Endometrial microvascular endothelial cells (primary cell): ENCODE measurements around the gene ACE2. TPM values are rescaled to one million over a fixed set of nuclear protein-coding genes. Genes with fewer than 3 reads are reported as not detected.
"Not testable (repeated sequence)": the region's sequence is repeated elsewhere in the genome, so short reads cannot be mapped to it uniquely, and the experiment has no call there.

Experiments
- in situ Hi-C: cut with HindIII; loops from 2 replicates; pipeline ENCODE4 v1.10.0; 2017; ENCODE audit warnings: low sequenced_read_pairs, low pct_unique_long_range_greater_than_20kb; ENCODE audit errors: inconsistent ontology term
- total RNA-seq: library from RNA; depleted of rRNA; stranded (reverse); fragments of >200 nt; gene quantifications from one replicate; pipeline ENCODE4 v1.2.3, GENCODE V29; 2015; ENCODE audit errors: inconsistent ontology term

The ACE2 gene
- not detected for total RNA-seq

GRCh38 chrX:15600745-15601144, at the start of gene ACE2:
TSS of gene ACE2 (minus strand) at chrX:15600960. CDS start at chrX:15600911, 49 bp downstream.
- in situ Hi-C loops, result no loop called here

- in situ Hi-C loops, result not testable (repeated sequence)
Measured at GRCh38 chrX:15647510-15647909, 46.8 kb upstream of the ACE2 start.

GRCh38 chrX:15646543-15646942, 45.8 kb upstream of the ACE2 start:
- in situ Hi-C loops, result no loop called here

- in situ Hi-C loops, result no loop called here
Measured at GRCh38 chrX:15646031-15646430, 45.3 kb upstream of the ACE2 start.

- in situ Hi-C loops, result no loop called here
Measured at GRCh38 chrX:15645266-15645665, 44.5 kb upstream of the ACE2 start.

GRCh38 chrX:15644560-15644872, 43.8 kb upstream of the ACE2 start:
- in situ Hi-C loops, result no loop called here

- in situ Hi-C loops, result no loop called here
Measured at GRCh38 chrX:15643786-15644559, 43.2 kb upstream of the ACE2 start.

- in situ Hi-C loops, result no loop called here
Measured at GRCh38 chrX:15631637-15632036, 30.9 kb upstream of the ACE2 start.

- in situ Hi-C loops, result no loop called here
Measured at GRCh38 chrX:15623054-15623453, 22.3 kb upstream of the ACE2 start.

- in situ Hi-C loops, result no loop called here
Measured at GRCh38 chrX:15619053-15619755, 18.4 kb upstream of the ACE2 start.

GRCh38 chrX:15617111-15617510, 16.4 kb upstream of the ACE2 start:
- in situ Hi-C loops, result no loop called here

GRCh38 chrX:15616531-15616930, 15.8 kb upstream of the ACE2 start:
- in situ Hi-C loops, result no loop called here

- in situ Hi-C loops, result no loop called here
Measured at GRCh38 chrX:15607067-15607466, 6.3 kb upstream of the ACE2 start.

- in situ Hi-C loops, result no loop called here
Measured at GRCh38 chrX:15606136-15606535, 5.4 kb upstream of the ACE2 start.

GRCh38 chrX:15605226-15605625, 4.5 kb upstream of the ACE2 start:
- in situ Hi-C loops, result no loop called here

GRCh38 chrX:15602761-15603160, 2.0 kb upstream of the ACE2 start:
- in situ Hi-C loops, result no loop called here

GRCh38 chrX:15601932-15602331, 1.2 kb upstream of the ACE2 start:
- in situ Hi-C loops, result no loop called here

GRCh38 chrX:15600049-15600448, 711 bp downstream of the ACE2 start:
- in situ Hi-C loops, result no loop called here

- in situ Hi-C loops, result no loop called here
Measured at GRCh38 chrX:15599461-15599860, 1.3 kb downstream of the ACE2 start.

- in situ Hi-C loops, result no loop called here
Measured at GRCh38 chrX:15598026-15598425, 2.7 kb downstream of the ACE2 start.
